ENCODE results near the gene KRTAP10-7. TPM values are rescaled to one million over a fixed set of nuclear protein-coding genes. Genes with fewer than 3 reads are reported as not detected.
"Not testable (repeated sequence)": the region's sequence is repeated elsewhere in the genome, so short reads cannot be mapped to it uniquely, and the experiment has no call there.

Gene KRTAP10-7, protein sequence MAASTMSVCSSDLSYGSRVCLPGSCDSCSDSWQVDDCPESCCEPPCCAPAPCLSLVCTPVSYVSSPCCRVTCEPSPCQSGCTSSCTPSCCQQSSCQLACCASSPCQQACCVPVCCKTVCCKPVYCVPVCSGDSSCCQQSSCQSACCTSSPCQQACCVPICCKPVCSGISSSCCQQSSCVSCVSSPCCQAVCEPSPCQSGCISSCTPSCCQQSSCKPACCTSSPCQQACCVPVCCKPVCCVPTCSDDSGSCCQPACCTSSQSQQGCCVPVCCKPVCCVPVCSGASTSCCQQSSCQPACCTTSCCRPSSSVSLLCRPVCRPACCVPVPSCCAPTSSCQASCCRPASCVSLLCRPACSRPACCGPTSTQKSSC
- not detected in 2 replicates for total RNA-seq (2014; rRNA removed; shearing (Covaris generic))

DNA sequence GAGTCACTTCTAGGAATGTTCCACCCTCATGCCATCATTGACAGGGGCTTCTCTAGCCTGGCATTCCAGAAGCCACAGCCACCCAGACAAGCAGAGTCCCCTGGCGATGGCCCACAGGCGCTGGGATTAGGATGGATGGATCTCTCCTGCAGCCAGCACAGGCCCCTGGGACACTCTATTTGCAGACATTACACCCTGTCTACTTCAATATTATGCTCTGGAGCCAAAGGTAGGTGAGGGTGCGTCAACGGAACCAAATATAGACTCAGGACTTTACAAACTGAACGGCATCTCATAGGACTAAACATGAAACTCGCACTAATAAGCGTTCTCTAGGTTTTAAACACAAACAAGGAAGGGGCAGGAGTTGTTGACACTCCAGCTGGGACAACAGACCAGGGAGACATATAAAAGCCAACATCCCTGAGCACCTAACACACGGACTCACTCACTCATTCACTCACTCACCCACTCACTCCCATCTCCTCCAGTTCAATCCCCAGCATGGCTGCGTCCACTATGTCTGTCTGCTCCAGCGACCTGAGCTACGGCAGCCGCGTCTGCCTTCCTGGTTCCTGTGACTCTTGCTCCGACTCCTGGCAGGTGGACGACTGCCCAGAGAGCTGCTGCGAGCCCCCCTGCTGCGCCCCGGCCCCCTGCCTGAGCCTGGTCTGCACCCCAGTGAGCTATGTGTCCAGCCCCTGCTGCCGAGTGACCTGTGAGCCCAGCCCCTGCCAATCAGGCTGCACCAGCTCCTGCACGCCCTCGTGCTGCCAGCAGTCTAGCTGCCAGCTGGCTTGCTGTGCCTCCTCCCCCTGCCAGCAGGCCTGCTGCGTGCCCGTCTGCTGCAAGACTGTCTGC is at the start of gene KRTAP10-7:
Gene KRTAP10-7, plus strand, starts transcription at position 480 of the 861 bp plus-strand sequence. Its CDS starts 25 bp downstream, at position 505.
- not testable (repeated sequence) for DNase-seq (ENCODE audit: low spot score)

DNA sequence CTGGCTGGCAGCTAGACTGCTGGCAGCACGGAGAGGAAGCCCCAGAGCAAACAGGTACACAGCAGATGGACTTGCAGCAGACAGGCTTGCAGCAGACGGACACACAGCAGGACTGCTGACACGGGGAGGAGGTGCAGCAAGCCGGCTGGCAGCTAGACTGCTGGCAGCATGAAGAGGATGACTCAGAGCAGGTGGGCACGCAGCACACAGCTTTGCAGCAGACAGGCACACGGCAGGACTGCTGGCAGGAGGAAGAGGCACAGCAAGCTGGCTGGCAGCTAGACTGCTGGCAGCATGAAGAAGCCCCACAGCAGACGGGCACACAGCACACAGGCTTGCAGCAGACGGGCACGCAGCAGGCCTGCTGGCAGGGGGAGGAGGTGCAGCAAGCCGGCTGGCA is 49.6 kb upstream of the KRTAP10-7 start:
- DNase-seq (ENCODE audit: low spot score) = no peak

DNA sequence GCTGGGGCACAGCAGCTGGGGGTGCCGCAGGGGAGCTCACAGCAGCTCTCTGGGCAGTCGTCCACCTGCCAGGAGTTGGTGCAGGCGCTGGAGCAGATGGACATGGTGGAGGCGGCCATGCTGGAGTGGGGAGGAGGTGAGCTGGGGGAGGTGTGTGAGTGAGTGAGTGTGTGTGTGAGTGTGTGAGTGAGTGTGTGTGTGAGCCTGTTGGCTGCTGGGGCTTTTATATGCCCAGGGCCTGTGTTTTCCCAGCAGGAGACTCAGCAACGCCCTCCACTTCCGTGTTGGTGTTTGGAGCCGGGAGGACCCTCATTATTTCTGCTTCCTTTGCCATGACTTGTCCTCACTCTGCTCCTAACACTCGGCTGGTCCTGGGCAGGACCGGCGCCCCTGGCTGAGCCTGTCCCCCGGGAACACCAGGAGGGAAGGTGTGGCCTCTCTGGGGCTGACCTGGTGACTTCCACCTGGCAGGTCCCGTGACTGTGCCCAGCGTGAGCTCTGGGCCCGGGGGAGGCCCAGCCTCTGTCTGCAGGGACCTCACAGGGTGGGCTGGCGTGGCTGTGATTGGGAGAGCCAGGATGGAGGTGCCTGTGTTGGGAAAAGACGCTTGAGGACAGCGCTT is 48.9 kb upstream of the KRTAP10-7 start, which contains the start of gene KRTAP10-2:
Gene KRTAP10-2, minus strand, starts transcription at position 166 of the 622 bp plus-strand sequence. Its CDS starts 47 bp downstream, at position 119.
- DNase-seq (ENCODE audit: low spot score) = no peak

DNA sequence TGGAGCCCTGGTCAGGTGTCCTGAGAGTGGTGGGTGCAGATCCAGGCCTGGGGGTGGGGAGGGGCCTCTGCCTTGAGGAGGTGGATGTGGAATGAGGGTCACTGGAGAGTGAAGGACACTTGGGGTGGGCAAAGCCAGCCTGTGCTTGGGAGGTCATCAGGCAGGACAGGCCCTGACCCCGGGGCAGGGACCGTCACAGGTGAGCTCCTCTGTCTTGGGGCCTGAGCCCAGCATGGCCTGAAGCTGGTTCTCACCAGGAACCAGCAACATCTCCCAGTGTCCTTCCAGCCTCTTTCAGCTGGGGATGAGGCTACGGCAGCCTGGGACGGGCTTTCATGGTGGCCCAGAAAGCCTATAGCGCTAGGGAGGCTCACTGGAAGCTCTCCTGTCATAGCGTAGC is 48.3 kb upstream of the KRTAP10-7 start:
- DNase-seq (ENCODE audit: low spot score) = no peak

DNA sequence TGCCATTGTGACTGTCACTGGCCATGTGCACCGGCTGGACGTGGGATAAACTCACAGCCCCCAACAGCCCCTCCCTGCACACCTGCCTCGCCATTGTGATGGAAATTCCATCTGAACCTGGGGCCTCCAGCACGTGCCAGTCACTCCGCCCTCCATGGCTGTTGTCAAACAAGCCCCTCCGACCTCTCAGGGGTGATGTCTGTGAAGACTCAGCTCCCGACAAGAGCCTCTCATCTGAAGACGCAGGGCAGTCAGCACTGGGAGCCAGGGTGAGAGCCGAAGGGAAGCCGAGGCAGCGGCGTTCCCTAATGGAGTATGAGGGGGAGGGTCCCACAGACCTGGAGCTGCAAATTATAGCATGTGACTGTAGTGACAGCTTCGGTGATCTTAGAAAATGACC is 47.7 kb upstream of the KRTAP10-7 start:
- no peak for DNase-seq (ENCODE audit: low spot score)

DNA sequence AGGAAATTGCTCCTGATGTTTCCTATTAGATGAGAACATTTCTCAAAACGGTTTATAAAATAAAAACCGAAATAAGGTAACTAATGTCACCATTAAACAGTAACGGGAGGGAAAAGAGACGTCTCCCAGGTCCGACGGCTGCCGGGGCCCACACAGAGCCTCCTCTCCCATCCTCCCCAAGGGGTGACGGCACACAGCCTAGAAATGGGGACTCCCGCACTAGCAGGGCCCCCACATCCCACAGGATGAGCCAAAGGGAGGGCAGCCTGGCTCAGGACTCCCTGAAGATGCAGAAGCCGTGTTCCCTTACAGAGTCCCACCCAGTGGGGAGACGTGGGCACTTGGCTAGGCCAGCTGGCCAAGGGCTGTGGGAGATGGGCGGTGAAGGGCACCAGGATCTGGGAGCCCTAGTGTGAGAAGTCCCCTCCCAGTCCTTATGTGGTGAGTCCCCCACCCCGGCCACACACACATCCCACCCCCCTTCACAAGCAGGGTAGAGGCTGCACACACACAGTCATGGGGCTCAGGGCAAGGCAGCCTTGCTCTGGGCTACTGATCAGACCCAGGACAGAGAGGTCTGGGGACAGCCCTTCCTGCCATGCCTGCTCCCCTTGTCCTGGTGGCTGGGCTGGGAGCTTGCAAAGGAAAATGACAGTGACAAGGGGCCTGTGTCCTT is 45.1 kb upstream of the KRTAP10-7 start:
- DNase-seq (ENCODE audit: low spot score) = no peak

DNA sequence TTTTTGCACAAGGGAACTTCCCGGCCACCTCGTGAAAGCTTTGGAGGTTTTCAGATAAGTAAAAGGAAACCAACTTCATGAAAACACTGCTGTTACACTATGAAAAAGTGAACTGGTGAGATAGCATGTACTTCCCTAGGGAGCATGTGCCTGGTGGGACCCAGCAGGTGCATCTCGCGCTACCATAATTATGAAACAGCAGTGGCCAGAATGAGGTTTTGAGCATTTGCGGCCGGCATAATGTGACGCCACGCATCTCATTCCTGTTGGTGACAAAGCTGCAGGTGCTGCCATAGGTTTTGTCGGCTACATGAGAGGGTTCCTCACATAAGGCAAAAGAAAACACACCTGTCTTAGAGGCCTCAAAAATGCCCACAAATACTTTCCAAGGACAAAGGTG is 43.5 kb upstream of the KRTAP10-7 start:
- no peak for DNase-seq (ENCODE audit: low spot score)

DNA sequence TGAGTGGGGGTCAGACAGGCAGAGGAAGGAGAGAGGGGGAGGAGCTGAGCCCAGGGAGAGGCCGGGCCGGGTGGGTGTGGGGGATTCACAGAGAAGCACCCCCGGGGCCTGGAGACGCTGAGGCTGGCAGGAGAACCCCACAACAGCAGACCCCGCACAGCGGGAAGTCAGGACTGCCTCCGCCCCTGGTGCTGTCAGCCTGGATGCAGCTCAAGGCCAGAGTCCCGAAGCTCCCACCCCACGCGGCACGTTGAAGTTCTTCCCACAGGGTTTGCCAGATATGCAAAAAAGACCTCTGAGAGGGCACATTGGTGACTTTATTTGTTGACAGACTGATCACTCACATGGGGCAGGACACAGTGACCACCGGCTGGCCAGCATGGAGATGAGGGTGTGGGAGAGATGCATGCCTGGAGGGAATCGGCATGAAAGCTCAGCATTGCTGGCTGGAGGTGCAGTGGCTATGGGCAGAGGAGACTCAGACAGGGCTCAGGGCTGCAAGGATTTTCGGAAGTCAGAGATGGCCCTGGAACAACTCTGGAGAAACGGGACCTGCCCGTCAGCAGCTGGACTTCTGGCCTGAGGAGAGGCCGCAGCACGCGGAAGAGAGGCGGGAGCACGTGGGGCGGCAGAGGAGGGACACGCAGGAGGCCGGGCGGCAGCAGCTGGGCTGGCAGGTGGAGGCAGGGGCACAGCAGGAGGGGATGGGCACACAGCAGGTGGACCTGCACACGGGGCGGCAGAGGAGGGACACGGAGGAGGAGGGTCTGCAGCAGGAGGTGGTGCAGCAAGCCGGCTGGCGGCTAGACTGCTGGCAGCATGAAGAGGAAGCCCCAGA is 42.7 kb upstream of the KRTAP10-7 start:
- DNase-seq (ENCODE audit: low spot score) = no peak

DNA sequence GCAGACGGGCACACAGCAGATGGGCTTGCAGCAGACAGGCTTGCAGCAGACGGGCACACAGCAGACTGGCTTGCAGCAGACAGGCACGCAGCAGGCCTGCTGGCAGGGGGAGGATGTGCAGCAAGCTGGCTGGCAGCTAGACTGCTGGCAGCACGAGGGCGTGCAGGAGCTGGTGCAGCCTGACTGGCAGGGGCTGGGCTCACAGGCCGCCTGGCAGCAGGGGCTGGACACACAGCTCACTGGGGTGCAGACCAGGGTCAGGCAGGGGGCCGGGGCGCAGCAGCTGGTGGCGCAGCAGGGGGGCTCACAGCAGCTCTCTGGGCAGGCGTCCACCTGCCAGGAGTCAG is 42.1 kb upstream of the KRTAP10-7 start:
- DNase-seq (ENCODE audit: low spot score) = not testable (repeated sequence)

DNA sequence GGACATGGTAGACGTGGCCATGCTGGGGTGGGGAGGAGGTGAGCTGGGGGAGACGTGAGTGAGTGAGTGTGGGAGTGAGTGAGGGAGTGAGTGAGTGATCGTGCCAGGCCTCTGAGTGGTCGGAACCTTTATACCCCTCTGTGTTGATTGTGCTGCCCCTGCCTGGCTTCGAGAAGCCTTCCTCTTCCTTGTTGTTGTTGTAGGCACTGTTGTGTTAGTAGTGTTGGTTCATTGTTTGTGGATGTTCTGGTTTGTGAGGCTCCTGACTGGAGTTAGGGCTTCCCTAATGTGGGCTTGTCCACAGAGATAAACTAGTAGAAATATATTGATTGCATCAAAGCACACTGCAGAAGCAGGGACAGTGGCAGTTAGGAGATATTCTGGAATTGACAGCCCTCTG is 41.7 kb upstream of the KRTAP10-7 start, which contains the start of gene KRTAP10-3:
Gene KRTAP10-3, minus strand, starts transcription at position 101 of the 400 bp plus-strand sequence. Its CDS starts 80 bp downstream, at position 21.
- no peak for DNase-seq (ENCODE audit: low spot score)

DNA sequence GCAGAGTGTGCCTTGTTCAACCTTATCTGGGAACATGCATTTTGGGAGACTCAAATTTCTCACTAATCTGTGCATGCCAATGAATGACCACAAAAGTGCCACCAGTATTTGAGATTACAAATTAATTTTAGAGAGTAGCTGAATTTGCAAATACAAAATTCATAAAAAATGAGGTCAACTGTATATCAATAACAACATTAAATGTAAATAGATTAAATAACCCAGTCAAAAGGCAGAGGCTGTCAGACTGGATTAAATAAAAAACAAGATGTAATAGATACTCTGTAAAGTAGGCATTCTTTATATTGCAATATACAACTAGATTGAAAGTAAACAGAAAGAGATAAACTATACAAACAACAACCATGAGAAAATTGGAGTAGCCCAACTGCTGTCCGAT is 36.3 kb upstream of the KRTAP10-7 start:
- no peak for DNase-seq (ENCODE audit: low spot score)

DNA sequence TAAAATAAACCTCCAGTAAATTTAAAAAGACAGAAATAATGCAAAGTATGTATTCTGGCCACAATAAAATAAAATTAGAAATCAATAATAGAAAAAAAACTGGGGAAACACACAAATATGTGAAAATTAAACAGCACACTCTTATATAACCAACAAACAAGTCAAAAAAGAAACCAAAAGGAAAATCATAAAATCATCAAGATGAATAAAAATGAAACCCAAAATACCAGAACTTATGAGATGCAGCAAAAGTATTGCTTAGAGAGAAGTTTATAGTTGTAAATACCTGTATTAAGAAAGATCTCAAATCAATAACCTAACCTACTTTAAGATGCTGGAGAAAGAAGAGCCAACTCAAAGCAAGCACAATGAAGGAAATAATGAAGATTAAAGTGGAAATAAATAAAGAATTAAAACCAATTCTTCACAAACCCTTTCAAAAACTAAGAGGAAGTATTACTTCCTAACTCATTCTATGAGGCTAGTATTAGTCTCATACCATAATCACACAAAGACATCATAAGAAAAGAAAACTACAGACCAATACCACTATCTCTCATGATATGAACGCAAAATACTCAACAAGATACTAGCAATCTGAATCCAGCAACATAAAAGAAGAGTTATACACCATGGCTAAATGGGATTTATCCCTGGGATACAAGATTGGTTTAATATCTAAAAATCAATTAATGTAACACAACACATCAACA is 35.4 kb upstream of the KRTAP10-7 start:
- no peak for DNase-seq (ENCODE audit: low spot score)

DNA sequence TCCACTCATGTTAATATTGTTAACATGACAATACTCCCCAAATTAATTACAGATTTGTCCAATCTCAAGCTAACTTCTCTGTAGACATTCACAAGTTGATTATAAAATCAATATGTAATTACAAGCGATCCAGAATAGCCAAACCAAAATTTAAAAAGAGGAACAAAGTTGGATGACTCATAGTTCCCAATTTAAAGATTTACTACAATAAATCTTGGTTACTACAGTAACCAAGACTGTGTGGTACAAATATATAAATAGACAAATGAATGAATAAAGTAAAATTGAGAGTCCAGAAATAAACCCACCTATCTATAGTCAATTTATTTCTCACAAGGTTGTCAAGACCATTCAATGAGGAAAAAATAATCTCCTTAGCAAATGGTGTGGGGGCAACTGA is 34.0 kb upstream of the KRTAP10-7 start:
- no peak for DNase-seq (ENCODE audit: low spot score)

DNA sequence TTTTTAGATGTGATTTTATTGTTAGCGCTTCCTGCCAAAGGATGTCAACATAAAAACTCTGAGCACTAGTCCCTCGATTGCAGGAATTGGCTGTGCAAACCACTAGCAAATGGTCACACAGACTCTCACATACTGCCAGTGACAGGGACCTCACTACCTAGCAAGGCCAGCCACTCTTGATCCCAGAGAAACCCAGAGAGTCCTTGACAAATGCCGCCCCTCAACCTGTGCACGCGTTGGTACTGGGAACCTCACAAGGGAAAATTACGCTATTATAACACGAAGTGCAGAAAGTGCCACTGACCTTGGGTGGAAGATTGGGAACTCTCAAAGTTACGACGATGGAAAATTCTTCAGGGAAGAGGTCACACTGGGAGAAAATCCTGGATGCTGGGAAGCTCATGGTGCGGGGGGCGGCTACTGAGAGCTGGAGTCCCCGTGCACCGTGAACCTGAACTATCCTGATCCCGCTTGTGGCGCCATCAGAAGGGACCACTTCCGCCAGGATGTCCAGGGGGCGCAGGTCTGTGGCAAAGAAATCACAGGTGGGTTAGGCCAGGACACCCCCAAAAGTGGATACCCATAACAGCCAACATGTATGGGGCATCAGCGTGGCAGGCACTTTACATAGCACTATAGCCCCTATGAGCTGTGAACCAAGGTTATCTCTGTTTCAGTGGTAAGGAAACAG is 32.8 kb upstream of the KRTAP10-7 start:
- DNase-seq (ENCODE audit: low spot score) = no peak

DNA sequence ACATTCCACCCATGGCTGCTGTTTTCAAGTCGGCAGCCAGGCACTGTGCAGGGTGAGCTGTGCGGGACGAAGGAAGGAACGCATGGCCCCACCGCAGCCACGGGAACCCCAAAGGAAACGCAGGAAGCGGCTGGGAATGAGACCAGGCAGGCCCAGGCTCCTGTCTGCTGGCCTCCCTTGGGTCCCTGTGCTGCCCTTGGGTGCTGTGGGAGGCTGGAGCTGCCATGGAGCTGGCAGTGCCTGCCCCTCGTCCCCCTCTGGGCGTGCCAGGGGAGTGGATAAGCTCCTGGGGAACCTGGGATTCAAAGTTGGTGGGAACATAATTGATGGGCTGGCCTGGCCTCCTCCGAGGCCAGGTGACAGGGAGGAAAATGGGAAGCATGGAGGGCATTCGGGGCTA is 32.1 kb upstream of the KRTAP10-7 start:
- no peak for DNase-seq (ENCODE audit: low spot score)

DNA sequence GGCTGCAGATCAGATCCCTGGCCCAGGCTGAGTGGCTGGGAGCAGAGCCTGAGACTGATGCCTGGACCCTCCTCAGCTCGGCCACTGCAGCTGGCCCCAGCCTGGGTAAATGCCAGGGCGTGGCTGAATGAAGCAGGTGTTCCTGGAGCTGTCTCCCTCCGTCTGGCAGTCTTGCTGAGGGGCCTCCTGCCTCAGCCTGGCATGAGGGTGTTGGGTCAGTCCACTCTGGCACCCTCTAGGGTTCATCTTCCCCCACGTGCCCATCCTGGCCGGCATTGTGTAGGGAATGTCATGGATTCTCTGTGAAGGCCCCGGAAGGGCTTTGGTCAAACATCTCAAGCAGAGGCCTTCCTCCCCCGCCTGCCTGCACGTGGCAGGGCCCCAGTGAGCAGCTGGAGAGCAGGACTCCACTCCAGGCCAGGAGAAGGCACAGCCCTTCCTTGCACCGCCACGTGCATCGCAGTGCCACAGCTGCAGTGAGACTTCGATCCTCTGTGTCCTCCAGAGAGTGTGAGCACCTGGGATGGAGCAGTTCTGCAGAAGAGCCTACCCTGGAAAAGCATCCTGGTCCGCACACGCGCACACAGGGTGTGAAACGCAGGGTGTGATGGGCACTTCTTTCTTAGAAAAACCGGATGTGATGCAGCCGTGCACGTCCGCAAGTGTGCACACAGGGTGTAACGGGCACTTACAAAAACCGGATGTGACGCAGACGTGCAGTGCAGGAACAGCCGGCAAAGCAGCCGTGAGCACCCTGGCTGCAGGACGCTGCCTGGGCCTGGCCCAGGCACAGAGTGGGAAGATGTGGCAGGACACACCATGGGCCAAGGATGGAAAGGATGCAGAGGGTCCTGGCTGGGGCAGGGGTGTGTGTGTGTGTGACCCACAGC is 31.5 kb upstream of the KRTAP10-7 start:
- DNase-seq (ENCODE audit: low spot score) = no peak

DNA sequence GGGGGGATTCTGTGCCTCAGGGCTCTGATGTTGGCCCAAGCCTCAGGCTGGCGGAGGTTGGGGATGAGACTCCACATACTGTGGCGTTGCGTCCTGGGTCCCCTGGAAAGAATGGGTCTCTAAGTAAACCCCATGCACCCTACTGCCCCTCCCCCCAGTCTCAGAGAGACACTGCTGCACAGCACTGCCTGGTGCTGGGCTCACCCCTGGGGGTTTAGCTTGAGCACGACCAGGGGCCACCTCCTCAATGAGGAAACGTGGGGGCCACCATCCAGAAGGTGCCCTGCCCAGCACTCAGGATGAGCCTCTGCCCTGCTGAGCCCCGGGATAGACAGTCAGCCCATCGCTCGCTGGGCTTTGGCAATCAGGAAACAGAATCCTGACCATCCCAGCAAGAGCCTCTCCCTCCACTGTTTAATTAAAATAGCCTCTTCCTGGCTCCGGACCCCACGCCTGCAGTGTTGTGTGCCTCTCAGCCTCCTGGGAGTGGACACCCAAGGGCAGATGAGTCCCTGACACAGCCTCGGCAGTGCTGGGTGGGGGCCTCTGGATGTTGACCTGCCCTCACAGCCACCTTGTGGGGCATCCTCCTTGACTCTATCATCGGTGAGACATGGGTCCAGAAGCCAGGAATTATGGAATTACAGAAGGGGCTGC is 30.4 kb upstream of the KRTAP10-7 start:
- DNase-seq (ENCODE audit: low spot score) = no peak

DNA sequence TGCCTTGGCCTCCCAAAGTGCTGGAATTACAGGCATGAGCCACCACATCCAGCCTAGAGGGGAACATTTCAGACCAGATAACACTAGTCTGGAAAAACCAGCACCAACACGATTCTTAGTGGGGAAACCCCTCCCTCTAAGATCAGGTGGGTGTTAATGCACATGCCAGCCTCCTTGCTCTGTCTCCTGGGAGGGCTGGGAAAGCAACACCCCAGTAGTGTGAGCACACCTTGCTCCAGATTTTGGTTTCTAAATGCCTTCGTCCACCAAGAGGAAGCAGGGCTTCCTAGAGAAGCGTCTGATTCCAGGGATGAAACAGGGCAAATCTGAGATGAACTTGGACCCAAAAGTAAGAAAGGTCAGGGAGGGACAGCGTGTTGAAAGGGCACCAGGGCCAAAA is 29.1 kb upstream of the KRTAP10-7 start:
- DNase-seq (ENCODE audit: low spot score) = peak; percentile 4

All from H4 (cell line).